HCT116 (cell line): ENCODE results near the gene SCGB1C2. TPM values are rescaled to one million over a fixed set of nuclear protein-coding genes. Genes with fewer than 3 reads are reported as not detected.

Experiments
- ATAC-seq: fragments of 200-7000 bp; cut with Tn5 transposase; 2 replicates; pipeline ENCODE4 v1.9.1; 2020; ENCODE audit warnings: mild to moderate bottlenecking, moderate library complexity
- BruUV-seq: library from RNA; stranded (reverse); fragments of 400-500 nt; replicated peaks from 2 replicates; lab custom pipeline; 2021; lab: Mats Ljungman, UMichigan
- CTCF ChIA-PET: fragments of 300-600 bp; sonication (Branson Sonifier 250); formaldehyde crosslinking; loops from one replicate; lab custom pipeline; 2021; ENCODE audit warnings: antibody characterized with exemption; lab: Charles Lee
- POLR2A ChIA-PET: fragments of 300-600, 350-600 bp; sonication (Branson Sonifier 250); formaldehyde crosslinking; loops from one replicate; lab custom pipeline; 2021; ENCODE audit warnings: antibody characterized with exemption; lab: Charles Lee
- RAD21 ChIA-PET, 2 experiments: fragments of 300-600 bp; sonication (Branson Sonifier 250); formaldehyde crosslinking; loops; one replicate each; lab custom pipeline; 2023; ENCODE audit warnings: low total read pairs in 2 of 2; ENCODE audit not compliant: uncharacterized antibody in 2 of 2, unreplicated experiment in 2 of 2, low non-redundant PET in 1 of 2; lab: Charles Lee
- DNase-seq: peaks from one replicate; pipeline ENCODE4 v3.0.0-alpha.2; 2010; ENCODE audit warnings: low read depth, low spot score
- H2AFZ ChIP-seq: fragments of 200-600 bp; shearing (Covaris generic), sonication (generic); 2 replicates; pipeline ENCODE4 v1.6.1; 2017; ENCODE audit warnings: low read depth, mixed run types, mixed read lengths, antibody characterized with exemption, low read length; ENCODE audit not compliant: poor library complexity, severe bottlenecking
- H3K27ac ChIP-seq: 2 replicates; pipeline ENCODE4 v1.5.1; 2012; ENCODE audit warnings: low read depth, low read length
- H3K27me3 ChIP-seq: fragments of 200-600 bp; sonication (generic); 2 replicates; pipeline ENCODE4 v1.6.1; 2016; ENCODE audit warnings: mixed run types, low read length, mixed read lengths; ENCODE audit not compliant: insufficient read depth
- H3K36me3 ChIP-seq, 2 experiments: fragments of 200-500 bp in 1 of 2; fragments of 200-600 bp in 1 of 2; sonication (Bioruptor generic) in 1 of 2; sonication (generic) in 1 of 2; 2 replicates each; pipeline versions ENCODE4 v1.5.1 to v1.6.1; 2014 to 2016; ENCODE audit warnings: low read length in 2 of 2, inconsistent platforms in 1 of 2, mixed read lengths in 1 of 2, mixed run types in 1 of 2; ENCODE audit not compliant: insufficient read depth in 2 of 2, control insufficient read depth in 1 of 2
- H3K4me1 ChIP-seq, 2 experiments: fragments of 200-600 bp in 1 of 2; sonication (generic) in 1 of 2; 2 replicates each; pipeline versions ENCODE4 v1.5.1 to v1.6.1; 2012 to 2017; ENCODE audit warnings: low read length in 2 of 2, inconsistent platforms in 1 of 2, mild to moderate bottlenecking in 1 of 2, mixed read lengths in 1 of 2, mixed run types in 1 of 2, moderate library complexity in 1 of 2; ENCODE audit not compliant: insufficient read depth in 2 of 2, control insufficient read depth in 1 of 2
- H3K4me2 ChIP-seq: fragments of 200-600 bp; sonication (generic); 2 replicates; pipeline ENCODE4 v1.6.1; 2017; ENCODE audit warnings: mixed run types, low read length, mixed read lengths
- H3K4me3 ChIP-seq, 2 experiments: fragments of 200-600 bp in 1 of 2; sonication (generic) in 1 of 2; replicated peaks in 1 of 2; 2 replicates each; pipeline ENCODE4 v1.5.1; 2011 to 2016; ENCODE audit warnings: low read length in 2 of 2, control low read depth in 1 of 2, low read depth in 1 of 2, mild to moderate bottlenecking in 1 of 2, mixed read lengths in 1 of 2, mixed run types in 1 of 2
- H3K79me2 ChIP-seq: fragments of 200-600 bp; sonication (generic); 2 replicates; pipeline ENCODE4 v1.6.1; 2017; ENCODE audit warnings: mild to moderate bottlenecking, mixed run types, low read length, moderate library complexity, mixed read lengths; ENCODE audit not compliant: insufficient read depth
- H3K9ac ChIP-seq: fragments of 200-600 bp; sonication (generic); 2 replicates; pipeline ENCODE4 v1.6.1; 2016; ENCODE audit warnings: low read length, mixed read lengths
- H3K9me2 ChIP-seq: fragments of 200-600 bp; sonication (generic), shearing (Covaris generic); 2 replicates; pipeline ENCODE4 v1.6.1; 2017; ENCODE audit warnings: mixed run types, mild to moderate bottlenecking, moderate library complexity; ENCODE audit not compliant: insufficient read depth
- H3K9me3 ChIP-seq, 2 experiments: fragments of 200-500 bp in 1 of 2; fragments of 200-600 bp in 1 of 2; sonication (Bioruptor generic) in 1 of 2; sonication (generic) in 1 of 2; 2 replicates each; pipeline ENCODE4 v1.6.1; 2014 to 2017; ENCODE audit warnings: low read length in 2 of 2, mixed read lengths in 2 of 2, inconsistent platforms in 1 of 2, low read depth in 1 of 2, mild to moderate bottlenecking in 1 of 2, mixed run types in 1 of 2, moderate library complexity in 1 of 2; ENCODE audit not compliant: control insufficient read depth in 1 of 2, insufficient read depth in 1 of 2
- H4K20me1 ChIP-seq: fragments of 200-600 bp; sonication (generic), shearing (Covaris generic); 2 replicates; pipeline ENCODE4 v1.6.1; 2017; ENCODE audit warnings: mixed run types, mild to moderate bottlenecking, moderate library complexity; ENCODE audit not compliant: insufficient read depth
- CEBPB ChIP-seq: IDR thresholded peaks from 2 replicates; pipeline ENCODE4 v1.6.1; 2012; ENCODE audit warnings: low read depth
- EZH2 ChIP-seq: fragments of 200-600 bp; sonication (generic); IDR thresholded peaks from 2 replicates; pipeline ENCODE4 v1.6.1; 2017; ENCODE audit warnings: antibody characterized with exemption, mixed run types
- FOSL1 ChIP-seq: IDR thresholded peaks from 2 replicates; pipeline ENCODE4 v1.6.1; 2012; ENCODE audit warnings: low read depth
- POLR2AphosphoS5 ChIP-seq: IDR thresholded peaks from 2 replicates; pipeline ENCODE4 v1.6.1; 2011; ENCODE audit warnings: mild to moderate bottlenecking, low read depth, low read length, moderate library complexity
- SP1 ChIP-seq: IDR thresholded peaks from 2 replicates; pipeline ENCODE4 v1.6.1; 2012; ENCODE audit warnings: low read depth
- TCF7L2 ChIP-seq: IDR thresholded peaks from 2 replicates; pipeline ENCODE4 v1.7.0; 2011; ENCODE audit warnings: borderline replicate concordance, inconsistent platforms; ENCODE audit not compliant: insufficient read depth, insufficient read length; ENCODE audit errors: extremely low read depth
- intact Hi-C: fragments of 100-400 bp; cut with micrococcal nuclease; formaldehyde crosslinking; loops from 2 replicates; pipeline ENCODE4 v1.10.0; 2022
- total RNA-seq: library from RNA; stranded (reverse); gene quantifications from one replicate; pipeline ENCODE4 v1.2.1, GENCODE V29; 2021; ENCODE audit not compliant: unreplicated experiment
- TF ChIP-seq, protein P1 (sequence below), 3 experiments: fragments of 200-600 bp in 1 of 3; sonication (generic) in 1 of 3; IDR thresholded peaks in 2 of 3; conservative IDR thresholded peaks in 1 of 3; 2 replicates each; pipeline ENCODE4 v1.5.1; 2012 to 2017; ENCODE audit warnings: low read depth in 2 of 3, low read length in 2 of 3, antibody characterized with exemption in 1 of 3, borderline replicate concordance in 1 of 3, control low read depth in 1 of 3, mild to moderate bottlenecking in 1 of 3, mixed read lengths in 1 of 3, mixed run types in 1 of 3, moderate library complexity in 1 of 3; ENCODE audit not compliant: insufficient read depth in 1 of 3

Gene SCGB1C2
- total RNA-seq, 1 experiment from 2014 or later = not detected

DNA sequence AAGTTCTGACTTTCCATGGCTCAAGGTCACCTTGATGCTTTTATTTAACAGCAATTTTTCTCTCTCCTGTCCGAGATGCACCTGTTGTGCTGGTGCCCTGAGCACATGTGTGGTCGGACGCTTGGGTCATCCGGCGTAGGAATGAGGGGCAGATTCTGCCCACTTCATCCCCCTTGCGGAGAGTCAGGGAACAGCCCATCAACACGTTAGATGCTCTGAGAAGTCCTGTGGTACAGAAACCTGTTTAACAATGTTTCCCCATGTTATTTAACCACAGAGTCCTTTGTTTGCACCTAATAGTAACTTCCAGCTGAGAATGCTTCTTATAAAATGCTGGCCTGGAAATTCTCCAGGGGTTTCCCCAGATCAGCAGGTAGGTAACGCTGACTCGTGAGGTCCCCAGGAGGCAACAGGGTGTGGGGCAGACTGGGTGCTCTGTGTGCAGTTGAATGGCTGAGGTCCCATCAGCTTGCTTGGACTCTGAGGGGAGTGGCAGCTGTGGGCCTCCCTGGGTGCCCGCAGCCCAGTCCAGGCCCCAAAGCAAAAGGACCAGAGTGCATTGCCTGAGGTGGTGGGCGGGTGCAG is 26.2 kb downstream of the SCGB1C2 start:
- Histone ChIP-seq H2AFZ (no peak overlapping the region), H3K9me2 (no peaks in the 10 kb centered on the region), H3K27ac (no peak overlapping the region), H3K27me3 (no peaks in the 10 kb centered on the region), H4K20me1 (no peaks in the 10 kb centered on the region), H3K4me1 (no peaks in the 10 kb centered on the region), H3K79me2 (no peaks in the 10 kb centered on the region), H3K4me3 (no peak overlapping the region), H3K9ac (no peak overlapping the region), H3K36me3 (no peaks in the 10 kb centered on the region), H3K4me2 (no peak overlapping the region), H3K9me3 (no peaks in the 10 kb centered on the region)
- TF ChIP-seq, protein P1, sequence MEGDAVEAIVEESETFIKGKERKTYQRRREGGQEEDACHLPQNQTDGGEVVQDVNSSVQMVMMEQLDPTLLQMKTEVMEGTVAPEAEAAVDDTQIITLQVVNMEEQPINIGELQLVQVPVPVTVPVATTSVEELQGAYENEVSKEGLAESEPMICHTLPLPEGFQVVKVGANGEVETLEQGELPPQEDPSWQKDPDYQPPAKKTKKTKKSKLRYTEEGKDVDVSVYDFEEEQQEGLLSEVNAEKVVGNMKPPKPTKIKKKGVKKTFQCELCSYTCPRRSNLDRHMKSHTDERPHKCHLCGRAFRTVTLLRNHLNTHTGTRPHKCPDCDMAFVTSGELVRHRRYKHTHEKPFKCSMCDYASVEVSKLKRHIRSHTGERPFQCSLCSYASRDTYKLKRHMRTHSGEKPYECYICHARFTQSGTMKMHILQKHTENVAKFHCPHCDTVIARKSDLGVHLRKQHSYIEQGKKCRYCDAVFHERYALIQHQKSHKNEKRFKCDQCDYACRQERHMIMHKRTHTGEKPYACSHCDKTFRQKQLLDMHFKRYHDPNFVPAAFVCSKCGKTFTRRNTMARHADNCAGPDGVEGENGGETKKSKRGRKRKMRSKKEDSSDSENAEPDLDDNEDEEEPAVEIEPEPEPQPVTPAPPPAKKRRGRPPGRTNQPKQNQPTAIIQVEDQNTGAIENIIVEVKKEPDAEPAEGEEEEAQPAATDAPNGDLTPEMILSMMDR (IDR thresholded peaks at IDR 0.05 in 2 of 3, conservative IDR thresholded peaks at IDR 0.05 in 1 of 3; ENCODE audit: borderline replicate concordance in 1 of 3, insufficient read depth in 1 of 3, low read depth in 2 of 3, low read length in 2 of 3) = no peak
- TF ChIP-seq TCF7L2 (no peak), POLR2AphosphoS5 (no peak), EZH2 (no peak), SP1 (no peak), CEBPB (no peak), FOSL1 (no peak)
- DNase-seq (no peak), ATAC-seq (no peak)
- intact Hi-C loops = no loop called here
- POLR2A ChIA-PET = no interaction called here
- BruUV-seq = no TSS peak
- RAD21 ChIA-PET = no interaction called here
- CTCF ChIA-PET = no interaction called here
